Adrenal gland (tissue), 5 donors: ENCODE measurements around the gene ALG6.

Experiments used
- POLR2A ChIP-seq, 2 donors: fragments of 450-650 bp; IDR thresholded peaks; one replicate each; pipeline ENCODE4 v1.6.1; 2017; ENCODE audit warnings: antibody characterized with exemption in 2 of 2, mild to moderate bottlenecking in 2 of 2, moderate library complexity in 1 of 2
- TF ChIP-seq, protein P1 (sequence below), 6 experiments: fragments of 450-650 bp in 4 of 6; fragments of 200-600 bp in 2 of 6; sonication (generic) in 1 of 6; IDR thresholded peaks; 1 replicate in 5 of 6; 2 replicates in 1 of 6; pipeline versions ENCODE4 v1.5.1 to v1.8.0; 2016 to 2021; ENCODE audit warnings: antibody characterized with exemption in 6 of 6, mild to moderate bottlenecking in 2 of 6, moderate library complexity in 1 of 6
- donor health status: DM: no; HTN: no; CAD: no.

GRCh38 chr1:63487336-63488065, 120.1 kb downstream of the ALG6 start:
- TF ChIP-seq POLR2A (IDR thresholded peaks at IDR 0.05), result no peak
- TF ChIP-seq, protein P1, sequence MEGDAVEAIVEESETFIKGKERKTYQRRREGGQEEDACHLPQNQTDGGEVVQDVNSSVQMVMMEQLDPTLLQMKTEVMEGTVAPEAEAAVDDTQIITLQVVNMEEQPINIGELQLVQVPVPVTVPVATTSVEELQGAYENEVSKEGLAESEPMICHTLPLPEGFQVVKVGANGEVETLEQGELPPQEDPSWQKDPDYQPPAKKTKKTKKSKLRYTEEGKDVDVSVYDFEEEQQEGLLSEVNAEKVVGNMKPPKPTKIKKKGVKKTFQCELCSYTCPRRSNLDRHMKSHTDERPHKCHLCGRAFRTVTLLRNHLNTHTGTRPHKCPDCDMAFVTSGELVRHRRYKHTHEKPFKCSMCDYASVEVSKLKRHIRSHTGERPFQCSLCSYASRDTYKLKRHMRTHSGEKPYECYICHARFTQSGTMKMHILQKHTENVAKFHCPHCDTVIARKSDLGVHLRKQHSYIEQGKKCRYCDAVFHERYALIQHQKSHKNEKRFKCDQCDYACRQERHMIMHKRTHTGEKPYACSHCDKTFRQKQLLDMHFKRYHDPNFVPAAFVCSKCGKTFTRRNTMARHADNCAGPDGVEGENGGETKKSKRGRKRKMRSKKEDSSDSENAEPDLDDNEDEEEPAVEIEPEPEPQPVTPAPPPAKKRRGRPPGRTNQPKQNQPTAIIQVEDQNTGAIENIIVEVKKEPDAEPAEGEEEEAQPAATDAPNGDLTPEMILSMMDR (IDR thresholded peaks at IDR 0.05), result no peak
